Stomach (tissue), 9 donors: ENCODE measurements around the gene IFIT3. TPM values are rescaled to one million over a fixed set of nuclear protein-coding genes. Genes with fewer than 3 reads are reported as not detected.
"Not testable (repeated sequence)": the region's sequence is repeated elsewhere in the genome, so short reads cannot be mapped to it uniquely, and the experiment has no call there.

Experiments used
- DNase-seq, 2 donors: peaks; one replicate each; pipeline versions ENCODE4 v3.0.0 to v3.0.0-alpha.2; 2013 to 2019
- H3K27ac ChIP-seq, 5 donors: fragments of 200-600 bp in 4 of 5; sonication (generic) in 4 of 5; one replicate each; pipeline ENCODE4 v1.5.1; 2013 to 2019; ENCODE audit warnings: mild to moderate bottlenecking in 1 of 5, moderate library complexity in 1 of 5
- H3K27me3 ChIP-seq, 3 donors: fragments of 200-600 bp; sonication (generic); one replicate each; pipeline ENCODE4 v1.5.1; 2017 to 2019; ENCODE audit warnings: mixed run types in 1 of 3
- H3K36me3 ChIP-seq, 4 donors: fragments of 200-600 bp; sonication (generic); 1 replicate in 3 of 4; 2 replicates in 1 of 4; pipeline ENCODE4 v1.5.1; 2016 to 2019
- H3K4me1 ChIP-seq, 4 donors: fragments of 200-600 bp; sonication (generic); one replicate each; pipeline ENCODE4 v1.5.1; 2016 to 2019
- H3K4me3 ChIP-seq, 4 donors: fragments of 200-600 bp; sonication (generic) in 3 of 4; one replicate each; pipeline ENCODE4 v1.5.1; 2016 to 2019; ENCODE audit warnings: mild to moderate bottlenecking in 1 of 4
- H3K9me3 ChIP-seq, 4 donors: fragments of 200-600 bp; sonication (generic); one replicate each; pipeline ENCODE4 v1.5.1; 2016 to 2019
- CTCF ChIP-seq, 7 experiments: fragments of 450-650 bp in 4 of 7; fragments of 200-600 bp in 3 of 7; sonication (generic) in 3 of 7; IDR thresholded peaks; one replicate each; pipeline ENCODE4 v1.5.1; 2016 to 2019; ENCODE audit warnings: antibody characterized with exemption in 7 of 7, control low read depth in 2 of 7, mild to moderate bottlenecking in 1 of 7
- EP300 ChIP-seq: sonication (generic); formaldehyde crosslinking; IDR thresholded peaks from one replicate; pipeline ENCODE4 v1.6.1; 2017; ENCODE audit warnings: antibody characterized with exemption
- POLR2A ChIP-seq, 4 donors: fragments of 450-650 bp; IDR thresholded peaks; one replicate each; pipeline ENCODE4 v1.6.1; 2016; ENCODE audit warnings: antibody characterized with exemption in 4 of 4, control low read depth in 2 of 4, mild to moderate bottlenecking in 1 of 4, moderate library complexity in 1 of 4
- POLR2AphosphoS5 ChIP-seq, 3 donors: sonication (generic); formaldehyde crosslinking; IDR thresholded peaks; one replicate each; pipeline ENCODE4 v1.6.1; 2016; ENCODE audit warnings: antibody characterized with exemption in 3 of 3
- WGBS, 5 donors: extraction: QIAGEN DNeasy Blood & Tissue Kit in 3 of 5; methylation state at CpG; one replicate each; pipeline versions ENCODE4 v1.1.5 to v1.1.7; 2013 to 2018; 5-methylcytosine and 5-hydroxymethylcytosine counted together
- intact Hi-C: fragments of 100-400 bp; cut with DNase I; formaldehyde crosslinking; loops from one replicate; pipeline ENCODE4 v1.15.1; 2023; ENCODE audit warnings: low total_unique reads
- polyA plus RNA-seq, 3 donors: library from polyadenylated mRNA; stranded (reverse); fragments of 200-250 nt; gene quantifications; one replicate each; pipeline ENCODE4 v1.2.3, GENCODE V29; 2013
- total RNA-seq, 5 donors: library from RNA; depleted of rRNA; stranded (reverse); fragments of >200 nt; gene quantifications; one replicate each; pipeline versions ENCODE4 v1.1.0 to v1.2.3, GENCODE V29; 2014 to 2016
- donor health status: healthy with polysubstance abuse.
- donor health status: Bipolar disorder and iron deficiency.
- donor health status: healthy.

The IFIT3 gene
- total and polyA plus RNA-seq, 8 donors: 1.3 to 11.4 (median 6.9) TPM

GRCh38 chr10:89330537-89331212, 2.9 kb downstream of the IFIT3 start:
- TF ChIP-seq POLR2A (IDR thresholded peaks at IDR 0.05) (no peak), POLR2AphosphoS5 (IDR thresholded peaks at IDR 0.05) (no peak), EP300 (no peak), CTCF (IDR thresholded peaks at IDR 0.05) (no peak)
- Histone ChIP-seq H3K4me3 (no peak overlapping the region), H3K27me3 (no peaks in the 10 kb centered on the region), H3K9me3 (no peaks in the 10 kb centered on the region), H3K36me3 (no peaks in the 10 kb centered on the region), H3K27ac (peak overlapping the region in 3 of 5 donors; percentile 81 to 90 (median 83)), H3K4me1 (peaks cover 22 to 84% (median 48%) of the 10 kb centered on the region in 4 donors)
- intact Hi-C loops: no loop called here
- no peak for DNase-seq

- peak overlapping the region; percentile 35 to 54 (median 41) for H3K4me3 ChIP-seq
- DNase-seq: not testable (repeated sequence)
- WGBS, 5 donors: 74 to 78% (median 77%) methylated on average over 14 of the region's 14 CpGs
Measured at GRCh38 chr10:89331487-89332122, 3.8 kb downstream of the IFIT3 start.

GRCh38 chr10:89332123-89332633, 4.4 kb downstream of the IFIT3 start:
- peak overlapping the region; percentile 35 to 54 (median 41) for H3K4me3 ChIP-seq
- no peaks in the 10 kb centered on the region for H3K9me3 ChIP-seq
- intact Hi-C loops: no loop called here
- H3K27ac ChIP-seq: peak overlapping the region; percentile 44 to 90 (median 81)
- peak in 2 of 3 donors; percentile 21 to 72 for TF ChIP-seq POLR2AphosphoS5 (IDR thresholded peaks at IDR 0.05)
- TF ChIP-seq CTCF (IDR thresholded peaks at IDR 0.05): no peak
- peaks cover 22 to 78% (median 47%) of the 10 kb centered on the region in 4 donors for H3K4me1 ChIP-seq
- no peaks in the 10 kb centered on the region for H3K27me3 ChIP-seq
- WGBS, 5 donors: 1 to 8% (median 4%) methylated on average over 5 of the region's 5 CpGs
- H3K36me3 ChIP-seq: peaks cover 0 to under 1% (median 0%) of the 10 kb centered on the region in 4 donors
- peak in 1 of 2 donors; percentile 90 for DNase-seq

More at GRCh38 chr10:89331487-89332122, 3.8 kb downstream of the IFIT3 start:
- H3K27me3 ChIP-seq, H3K36me3 ChIP-seq, H3K9me3 ChIP-seq, intact Hi-C loops: not testable (repeated sequence)
- Histone ChIP-seq H3K4me1 (peaks cover 22 to 84% (median 48%) of the 10 kb centered on the region in 4 donors), H3K27ac (peak overlapping the region; percentile 44 to 90 (median 81))

GRCh38 chr10:89335226-89335625, 7.4 kb downstream of the IFIT3 start:
- peaks cover 18 to 52% (median 28%) of the 10 kb centered on the region in 4 donors for H3K4me1 ChIP-seq
- H3K27me3 ChIP-seq: no peaks in the 10 kb centered on the region
- no peak overlapping the region for H3K4me3 ChIP-seq
- H3K27ac ChIP-seq: no peak overlapping the region
- H3K9me3 ChIP-seq: no peaks in the 10 kb centered on the region
- intact Hi-C loops: no loop called here
- no peak for DNase-seq
- peaks cover 11 to 31% (median 23%) of the 10 kb centered on the region in 4 donors for H3K36me3 ChIP-seq
- WGBS, 5 donors: 91 to 99% (median 93%) methylated on average over 3 of the region's 3 CpGs
- no peak for TF ChIP-seq POLR2A (IDR thresholded peaks at IDR 0.05)

- H3K27me3 ChIP-seq: no peaks in the 10 kb centered on the region
- intact Hi-C loops: no loop called here
- H3K9me3 ChIP-seq: no peaks in the 10 kb centered on the region
- WGBS, 5 donors: 87 to 96% (median 89%) methylated on average over 3 of the region's 3 CpGs
- H3K4me1 ChIP-seq: peaks cover 18 to 42% (median 23%) of the 10 kb centered on the region in 4 donors
- TF ChIP-seq CTCF (IDR thresholded peaks at IDR 0.05): no peak
- TF ChIP-seq EP300: no peak
- TF ChIP-seq POLR2A (IDR thresholded peaks at IDR 0.05): no peak
- no peak overlapping the region for H3K27ac ChIP-seq
- peaks cover 11 to 39% (median 25%) of the 10 kb centered on the region in 4 donors for H3K36me3 ChIP-seq
- H3K4me3 ChIP-seq: no peak overlapping the region
- DNase-seq: no peak
Measured at GRCh38 chr10:89336241-89336640, 8.4 kb downstream of the IFIT3 start.
